ENCODE measurements around the gene INPP4A. TPM values are rescaled to one million over a fixed set of nuclear protein-coding genes. Genes with fewer than 3 reads are reported as not detected.
A peak's percentile ranks its signal among the peaks of the same experiment; 100 is the strongest.

Gene INPP4A
- total and polyA plus RNA-seq, 7 experiments from 2014 or later = 51.4 to 165 (median 145) TPM

- ChIA-PET POLR2A (interaction anchor here (1.1 to 2.3 kb wide), 3 partner anchors 8 to 26 kb away, joined by 3 to 6 read pairs (median 4); no protein-coding TSS in a partner anchor), CTCF (interaction anchor here (1.0 kb wide), 1 partner anchor 12 kb away, joined by 3 read pairs; no protein-coding TSS in a partner anchor)
- no peak for DNase-seq
- Mint-ChIP-seq H3K9me3 (peaks cover 1 to 32% (median 7%) of the 10 kb centered on the region in 11 donors), H3K27ac (peak overlapping the region; percentile 33 to 79 (median 66)), H3K4me3 (peak overlapping the region in 2 of 10 donors; percentile 6 to 8), H3K4me1 (peaks cover 38 to 89% (median 81%) of the 10 kb centered on the region in 7 donors), H3K36me3 (peaks cover 13 to 61% (median 39%) of the 10 kb centered on the region in 5 donors), H3K27me3 (no peaks in the 10 kb centered on the region)
- Histone ChIP-seq H3K9me3 (ENCODE audit: control insufficient read depth in 2 of 3, low read length in 3 of 3) (peaks cover 0 to 11% (median 6%) of the 10 kb centered on the region in 3 experiments), H3K27me3 (ENCODE audit: control insufficient read depth in 2 of 2, insufficient read depth in 2 of 2, low read length in 2 of 2) (no peaks in the 10 kb centered on the region), H3K4me1 (ENCODE audit: control insufficient read depth in 2 of 2, insufficient read depth in 2 of 2, low read length in 2 of 2) (peaks cover 25 to 33% of the 10 kb centered on the region in 2 donors), H3K4me3 (ENCODE audit: low read length) (no peak overlapping the region), H3K27ac (ENCODE audit: low read depth, low read length) (no peak overlapping the region), H3K36me3 (ENCODE audit: control insufficient read depth in 2 of 3, insufficient read depth in 3 of 3, low read length in 3 of 3) (peaks cover 0 to 34% (median 0%) of the 10 kb centered on the region in 3 experiments)
- intact Hi-C loops (cut with micrococcal nuclease) = no loop called here
- ATAC-seq = no peak
These were observed 47.8 kb downstream of the INPP4A start for GRCh38 chr2:98492441-98492840.

GRCh38 chr2:98494699-98495098, 50.0 kb downstream of the INPP4A start:
- H3K27me3 ChIP-seq (ENCODE audit: control insufficient read depth in 2 of 2, insufficient read depth in 2 of 2, low read length in 2 of 2) = no peaks in the 10 kb centered on the region
- Mint-ChIP-seq H3K4me1 (peaks cover 33 to 89% (median 81%) of the 10 kb centered on the region in 7 donors), H3K27me3 (no peaks in the 10 kb centered on the region), H3K27ac (peak overlapping the region in 7 of 9 donors; percentile 2 to 80 (median 68)), H3K36me3 (peaks cover 21 to 78% (median 55%) of the 10 kb centered on the region in 5 donors), H3K4me3 (peak overlapping the region in 1 of 10 donors; percentile 19), H3K9me3 (peaks cover 3 to 36% (median 13%) of the 10 kb centered on the region in 11 donors)
- ChIA-PET POLR2A (interaction anchor here (1.2 kb wide), 1 partner anchor 48 kb away, joined by 5 read pairs; no protein-coding TSS in a partner anchor), CTCF (interaction anchor here (0.7 to 1.1 kb wide), 3 partner anchors 23 to 79 kb away, joined by 3 to 5 read pairs (median 3); no protein-coding TSS in a partner anchor)
- H3K27ac ChIP-seq (ENCODE audit: low read depth, low read length) = no peak overlapping the region
- ATAC-seq (no peak), DNase-seq (no peak)
- intact Hi-C loops (cut with micrococcal nuclease) = loop anchor here in 1 of 2 donors (1.0 kb wide), 1 partner anchor 9 kb away; no protein-coding TSS in a partner anchor
- peaks cover 0 to 43% (median 0%) of the 10 kb centered on the region in 3 experiments for H3K36me3 ChIP-seq (ENCODE audit: control insufficient read depth in 2 of 3, insufficient read depth in 3 of 3, low read length in 3 of 3)
- H3K4me3 ChIP-seq (ENCODE audit: low read length) = no peak overlapping the region
- H3K4me1 ChIP-seq (ENCODE audit: control insufficient read depth in 2 of 2, insufficient read depth in 2 of 2, low read length in 2 of 2) = peaks cover 12 to 14% of the 10 kb centered on the region in 2 donors
- peaks cover 0 to 11% (median 6%) of the 10 kb centered on the region in 3 experiments for H3K9me3 ChIP-seq (ENCODE audit: control insufficient read depth in 2 of 3, low read length in 3 of 3)

GRCh38 chr2:98496750-98497493, 52.3 kb downstream of the INPP4A start:
- Mint-ChIP-seq H3K9me3 (peaks cover 3 to 36% (median 13%) of the 10 kb centered on the region in 11 donors), H3K4me1 (peaks cover 31 to 85% (median 77%) of the 10 kb centered on the region in 7 donors), H3K27me3 (no peaks in the 10 kb centered on the region), H3K27ac (peak overlapping the region in 5 of 9 donors; percentile 15 to 83 (median 49)), H3K36me3 (peaks cover 21 to 82% (median 55%) of the 10 kb centered on the region in 5 donors), H3K4me3 (peak overlapping the region in 3 of 10 donors; percentile 7 to 52 (median 36))
- Histone ChIP-seq H3K27ac (ENCODE audit: low read depth, low read length) (no peak overlapping the region), H3K9me3 (ENCODE audit: control insufficient read depth in 2 of 3, low read length in 3 of 3) (peaks cover 0 to 11% (median 6%) of the 10 kb centered on the region in 3 experiments), H3K36me3 (ENCODE audit: control insufficient read depth in 2 of 3, insufficient read depth in 3 of 3, low read length in 3 of 3) (peaks cover 0 to 32% (median 0%) of the 10 kb centered on the region in 3 experiments), H3K4me3 (ENCODE audit: low read length) (no peak overlapping the region), H3K27me3 (ENCODE audit: control insufficient read depth in 2 of 2, insufficient read depth in 2 of 2, low read length in 2 of 2) (no peaks in the 10 kb centered on the region), H3K4me1 (ENCODE audit: control insufficient read depth in 2 of 2, insufficient read depth in 2 of 2, low read length in 2 of 2) (peaks cover 0 to 29% of the 10 kb centered on the region in 2 donors)
- intact Hi-C loops (cut with micrococcal nuclease) = no loop called here
- ATAC-seq (no peak), DNase-seq (no peak)
- ChIA-PET POLR2A (interaction anchor here (1.1 kb wide), 1 partner anchor 9 kb away, joined by 3 read pairs; no protein-coding TSS in a partner anchor), CTCF (no interaction called here)

GRCh38 chr2:98498703-98499440, 54.2 kb downstream of the INPP4A start:
- peak overlapping the region; percentile 40 for H3K27ac ChIP-seq (ENCODE audit: low read depth, low read length)
- peaks cover 13 to 44% of the 10 kb centered on the region in 2 donors for H3K4me1 ChIP-seq (ENCODE audit: control insufficient read depth in 2 of 2, insufficient read depth in 2 of 2, low read length in 2 of 2)
- ChIA-PET CTCF (no interaction called here), POLR2A (no interaction called here)
- Mint-ChIP-seq H3K9me3 (peaks cover 3 to 36% (median 13%) of the 10 kb centered on the region in 11 donors), H3K27me3 (no peaks in the 10 kb centered on the region), H3K4me3 (peak overlapping the region in 1 of 10 donors; percentile 7), H3K27ac (peak overlapping the region in 8 of 9 donors; percentile 6 to 83 (median 70)), H3K36me3 (peaks cover 29 to 70% (median 52%) of the 10 kb centered on the region in 5 donors), H3K4me1 (peaks cover 38 to 90% (median 84%) of the 10 kb centered on the region in 7 donors)
- peaks cover 0 to 27% (median 0%) of the 10 kb centered on the region in 3 experiments for H3K36me3 ChIP-seq (ENCODE audit: control insufficient read depth in 2 of 3, insufficient read depth in 3 of 3, low read length in 3 of 3)
- no peaks in the 10 kb centered on the region for H3K27me3 ChIP-seq (ENCODE audit: control insufficient read depth in 2 of 2, insufficient read depth in 2 of 2, low read length in 2 of 2)
- H3K9me3 ChIP-seq (ENCODE audit: control insufficient read depth in 2 of 3, low read length in 3 of 3) = peaks cover 0 to 11% (median 6%) of the 10 kb centered on the region in 3 experiments
- ATAC-seq (no peak), DNase-seq (no peak)
- intact Hi-C loops (cut with micrococcal nuclease) = no loop called here
- H3K4me3 ChIP-seq (ENCODE audit: low read length) = no peak overlapping the region

GRCh38 chr2:98500561-98500960, 55.9 kb downstream of the INPP4A start:
- POLR2A ChIA-PET = interaction anchor here (1.2 kb wide), 1 partner anchor 9 kb away, joined by 3 read pairs; no protein-coding TSS in a partner anchor
- Mint-ChIP-seq H3K27me3 (no peaks in the 10 kb centered on the region), H3K4me3 (peak overlapping the region in 4 of 10 donors; percentile 7 to 32 (median 24)), H3K9me3 (peaks cover 3 to 23% (median 13%) of the 10 kb centered on the region in 11 donors), H3K27ac (peak overlapping the region in 8 of 9 donors; percentile 43 to 89 (median 70)), H3K4me1 (peaks cover 50 to 92% (median 88%) of the 10 kb centered on the region in 7 donors), H3K36me3 (peaks cover 24 to 59% (median 37%) of the 10 kb centered on the region in 5 donors)
- ATAC-seq = no peak
- intact Hi-C loops (cut with micrococcal nuclease) = no loop called here
- Histone ChIP-seq H3K27me3 (ENCODE audit: control insufficient read depth in 2 of 2, insufficient read depth in 2 of 2, low read length in 2 of 2) (no peaks in the 10 kb centered on the region), H3K27ac (ENCODE audit: low read depth, low read length) (no peak overlapping the region), H3K4me3 (ENCODE audit: low read length) (no peak overlapping the region), H3K9me3 (ENCODE audit: control insufficient read depth in 2 of 3, low read length in 3 of 3) (peaks cover 0 to 11% (median 6%) of the 10 kb centered on the region in 3 experiments), H3K4me1 (ENCODE audit: control insufficient read depth in 2 of 2, insufficient read depth in 2 of 2, low read length in 2 of 2) (peaks cover 23 to 61% of the 10 kb centered on the region in 2 donors), H3K36me3 (ENCODE audit: control insufficient read depth in 2 of 3, insufficient read depth in 3 of 3, low read length in 3 of 3) (peaks cover 0 to 22% (median 0%) of the 10 kb centered on the region in 3 experiments)
- no peak for DNase-seq
- CTCF ChIA-PET = interaction anchor here (1.6 kb wide), 1 partner anchor 13 kb away, joined by 7 read pairs; no protein-coding TSS in a partner anchor

Measured in naive thymus-derived CD4-positive, alpha-beta T cell (primary cell).